Activated CD8-positive, alpha-beta memory T cell treated with anti-CD3 and anti-CD28 coated beads, Interleukin-2, amount 50 U/mL, for 1 hour (primary cell): ENCODE data around the gene SMCO2.

ENCODE experiments used
- DNase-seq: peaks from one replicate; pipeline ENCODE4 v3.0.0-alpha.2; 2020; ENCODE audit errors: extremely low read depth

Gene SMCO2

DNA sequence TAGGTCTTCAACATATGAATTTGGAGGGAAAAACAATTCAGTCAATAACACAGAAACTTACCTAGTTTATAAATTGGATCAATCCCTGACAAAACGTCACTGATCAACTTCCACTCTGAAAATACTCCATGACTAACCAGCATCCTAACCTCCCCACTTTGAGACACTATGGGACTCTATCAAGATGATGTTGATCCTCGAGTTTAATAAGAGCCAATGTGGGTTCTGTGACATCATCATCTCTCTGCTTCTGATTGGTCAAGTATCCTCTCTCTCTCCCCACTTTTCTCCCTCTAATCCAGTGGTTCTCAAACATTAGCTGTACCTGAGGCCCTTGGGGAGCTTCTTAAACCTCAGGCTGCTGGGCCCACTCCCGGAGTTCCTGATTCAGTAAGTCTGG is at the start of gene SMCO2:
SMCO2 (plus strand) TSS at position 301 of the 400 bp plus-strand sequence. CDS start 23,896 bp downstream, outside the sequence.
- DNase-seq, result no peak

DNA sequence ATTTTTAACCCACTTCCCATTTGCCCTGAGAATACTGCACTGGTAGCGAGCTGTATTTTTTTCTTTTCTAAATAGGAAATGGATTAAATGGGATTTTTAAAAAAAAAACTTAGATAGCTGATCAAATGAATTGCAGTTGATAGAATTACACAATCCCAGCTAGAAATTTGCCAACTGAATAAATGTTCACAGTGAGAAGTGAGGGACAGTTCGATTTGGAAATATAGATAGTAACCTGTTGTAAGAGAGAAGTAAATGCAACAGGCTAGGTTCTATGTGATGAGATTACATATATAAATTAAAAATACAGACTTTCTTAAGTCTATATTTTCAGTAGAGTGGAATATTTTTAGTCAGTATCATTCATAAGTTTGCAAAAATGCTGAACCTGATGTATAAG is 48.1 kb upstream of the SMCO2 start:
- no peak for DNase-seq

DNA sequence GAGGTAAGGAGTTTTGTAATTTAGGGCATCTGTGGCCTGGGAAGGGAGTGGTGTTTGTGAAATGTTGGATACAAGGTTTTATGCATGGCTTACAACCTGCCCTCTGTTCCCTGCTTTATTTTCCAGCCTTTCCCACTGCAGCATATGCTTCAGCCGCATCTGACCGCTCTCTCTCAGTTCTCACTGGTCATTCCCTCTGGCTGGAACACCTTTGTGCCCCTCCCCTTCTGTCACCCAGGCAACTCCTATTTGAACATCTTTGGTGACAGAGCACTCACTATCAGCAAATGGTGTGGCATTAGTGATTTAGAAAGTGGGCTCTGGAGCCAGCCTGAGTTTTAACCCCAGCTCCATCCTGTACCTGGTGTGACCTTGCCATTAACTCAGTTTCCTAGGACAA is 47.5 kb upstream of the SMCO2 start:
- DNase-seq, result no peak

DNA sequence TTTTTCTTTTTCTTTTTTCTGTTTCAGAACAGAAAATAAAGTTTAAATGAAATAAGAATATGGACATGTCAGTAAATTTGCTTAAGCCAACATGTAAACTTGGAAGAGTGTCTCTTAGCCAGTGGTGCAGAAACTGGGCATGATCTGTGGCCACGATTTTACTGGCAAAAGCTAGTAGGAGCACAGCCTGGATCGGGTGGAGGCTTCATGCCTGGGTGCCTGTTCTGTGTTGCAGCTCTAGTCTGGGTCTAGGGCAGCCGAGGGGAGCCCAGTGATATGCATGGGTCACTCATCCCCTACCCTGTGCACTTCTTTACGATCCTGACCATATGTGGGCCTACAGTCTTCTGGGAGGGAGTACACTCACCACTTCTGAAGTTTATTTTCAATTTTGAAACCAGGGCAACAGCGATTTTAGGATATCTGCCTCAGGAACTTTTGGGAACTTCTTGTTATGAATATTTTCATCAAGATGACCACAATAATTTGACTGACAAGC is 45.6 kb upstream of the SMCO2 start:
- DNase-seq, result no peak

DNA sequence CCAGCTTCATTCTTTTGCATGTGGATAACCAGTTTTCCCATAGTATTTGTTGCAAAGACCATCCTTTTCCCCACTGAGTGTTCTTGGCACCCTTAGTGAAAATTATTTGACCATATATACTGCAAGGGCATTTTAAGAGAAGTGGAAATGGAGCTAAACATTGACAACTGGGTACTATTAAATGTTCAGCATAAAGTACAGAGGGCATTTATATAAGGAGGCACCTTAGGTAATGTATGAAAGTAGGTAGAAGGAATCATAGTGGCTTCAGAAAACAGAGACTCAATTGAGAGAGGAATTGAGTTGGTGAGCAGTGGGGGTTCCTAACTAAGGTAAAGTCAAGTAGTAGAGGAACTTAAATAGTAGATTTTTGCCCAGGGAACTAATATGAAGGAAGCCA is 34.5 kb upstream of the SMCO2 start:
- DNase-seq, result no peak

DNA sequence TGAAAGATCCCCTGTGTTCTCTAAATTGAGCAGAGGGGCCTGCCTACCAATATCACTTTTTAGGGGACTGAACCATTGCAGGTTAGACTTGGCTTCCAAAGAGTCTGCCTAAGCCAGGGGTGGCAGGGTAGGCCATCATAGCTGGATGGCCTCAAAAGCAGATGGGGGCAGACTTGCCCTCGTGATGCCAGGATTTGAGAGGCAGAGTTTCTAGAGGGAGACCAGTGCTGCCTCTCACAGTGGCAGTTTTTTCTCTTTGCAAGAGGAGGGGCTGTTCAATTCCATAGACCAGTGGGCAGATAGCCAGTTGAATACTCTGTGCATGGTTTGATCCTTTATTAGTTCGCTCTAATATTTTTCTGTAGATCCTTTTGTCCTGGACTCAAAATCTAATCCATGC is 23.8 kb upstream of the SMCO2 start:
- no peak for DNase-seq

DNA sequence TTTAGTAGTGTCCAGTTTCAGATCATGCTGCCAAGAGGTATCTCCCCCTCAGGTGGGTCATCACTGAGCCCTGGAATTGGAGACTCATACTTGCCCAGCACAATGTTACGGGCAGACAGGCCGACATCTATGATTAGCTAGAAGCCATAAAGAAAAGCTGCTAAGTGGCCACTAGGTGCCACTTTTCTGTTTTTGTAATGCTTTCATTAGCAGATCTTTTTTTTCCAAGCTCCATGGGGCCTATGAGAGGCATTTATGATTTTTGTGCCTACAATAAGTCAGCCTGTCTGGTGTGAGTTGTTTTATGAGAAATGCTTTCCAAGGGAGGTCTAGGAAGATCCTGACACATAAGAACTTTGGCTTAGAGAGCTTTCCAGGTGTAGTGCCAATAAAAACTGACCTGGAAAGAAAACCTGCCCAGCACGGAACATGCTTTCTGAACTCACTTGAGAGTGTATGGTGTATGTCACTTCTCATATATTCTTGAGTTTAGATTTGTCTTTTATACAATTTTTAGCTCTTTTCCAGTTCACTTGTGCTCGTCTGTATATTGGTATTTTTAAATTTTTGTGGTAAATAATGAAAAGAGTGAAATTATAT is 21.8 kb upstream of the SMCO2 start:
- no peak for DNase-seq

DNA sequence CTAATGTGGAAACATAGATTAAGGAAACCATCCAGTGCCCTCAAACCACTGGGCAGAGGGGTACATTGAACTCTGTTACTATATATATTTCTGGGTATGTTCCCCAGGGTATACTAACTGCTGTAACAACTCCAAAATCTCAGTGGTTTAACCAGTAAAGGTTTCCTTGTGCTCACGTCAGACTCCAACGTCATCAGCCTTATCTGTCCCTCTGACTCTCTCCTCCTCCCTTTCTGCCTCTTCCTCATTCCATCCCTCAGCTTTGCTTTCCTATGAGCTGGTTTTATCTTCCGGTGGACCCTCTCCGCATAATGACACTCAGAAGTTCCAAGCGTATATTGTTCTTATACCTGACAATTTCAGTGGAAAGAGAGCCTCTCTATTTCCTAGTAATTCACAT is 21.2 kb upstream of the SMCO2 start:
- DNase-seq, result no peak

DNA sequence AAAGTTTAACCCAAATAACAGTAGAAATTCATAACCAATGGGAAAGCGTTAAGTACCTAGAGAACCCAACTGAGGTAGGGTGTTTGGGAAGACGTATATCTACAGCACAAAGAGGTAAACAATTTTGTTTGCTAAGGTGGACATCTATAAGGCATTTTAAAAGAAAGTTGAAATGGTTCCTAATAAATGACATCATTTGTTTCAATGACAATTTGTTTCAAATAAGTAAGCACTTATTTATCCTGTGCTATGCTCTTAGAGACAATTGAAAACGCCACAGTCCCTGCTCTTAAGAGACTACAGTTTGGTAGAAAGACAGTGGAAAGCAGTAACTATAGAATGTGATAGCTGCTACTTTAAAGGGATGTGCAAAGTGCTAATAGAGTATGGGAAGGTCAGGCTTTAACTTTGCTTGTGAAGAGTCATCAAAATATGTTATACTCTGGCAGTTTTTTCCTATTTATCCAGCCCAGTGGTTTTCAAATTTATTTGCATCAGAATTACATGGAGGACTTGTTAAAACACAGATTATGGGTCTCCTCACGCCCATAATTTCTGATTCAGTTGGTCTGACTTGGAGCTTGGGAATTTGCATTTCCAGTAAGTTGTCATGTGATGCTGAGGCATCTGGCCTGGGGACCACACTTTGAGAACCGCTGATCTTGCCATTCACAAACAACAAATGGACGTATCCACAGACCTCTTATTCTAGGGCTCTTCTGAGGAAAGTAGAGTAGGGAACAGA is 19.6 kb upstream of the SMCO2 start:
- no peak for DNase-seq

- no peak for DNase-seq
These were observed 18.7 kb upstream of the SMCO2 start for GRCh38 chr12:27427824-27428223.

DNA sequence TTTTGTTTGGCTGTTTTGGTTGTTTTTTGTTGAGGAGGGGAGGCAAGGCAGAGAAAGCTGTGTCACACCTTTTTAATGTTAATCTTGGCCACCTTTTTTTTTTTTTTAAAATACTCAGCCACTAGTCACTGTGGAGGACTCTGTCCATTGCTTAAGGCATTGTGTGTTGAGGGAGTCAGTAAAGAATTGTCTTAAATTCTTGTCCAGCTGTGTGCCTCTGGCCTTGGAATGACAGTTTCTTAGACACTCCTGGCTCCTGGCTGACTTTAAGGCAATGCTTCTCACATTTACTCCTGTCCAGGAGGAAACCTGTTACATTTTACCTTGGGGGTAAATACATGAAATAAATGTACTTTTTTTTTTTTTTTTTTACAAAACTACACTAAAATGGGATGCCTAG is 18.1 kb upstream of the SMCO2 start:
- no peak for DNase-seq

- no peak for DNase-seq
These were observed 16.9 kb upstream of the SMCO2 start for GRCh38 chr12:27429606-27430005.

DNA sequence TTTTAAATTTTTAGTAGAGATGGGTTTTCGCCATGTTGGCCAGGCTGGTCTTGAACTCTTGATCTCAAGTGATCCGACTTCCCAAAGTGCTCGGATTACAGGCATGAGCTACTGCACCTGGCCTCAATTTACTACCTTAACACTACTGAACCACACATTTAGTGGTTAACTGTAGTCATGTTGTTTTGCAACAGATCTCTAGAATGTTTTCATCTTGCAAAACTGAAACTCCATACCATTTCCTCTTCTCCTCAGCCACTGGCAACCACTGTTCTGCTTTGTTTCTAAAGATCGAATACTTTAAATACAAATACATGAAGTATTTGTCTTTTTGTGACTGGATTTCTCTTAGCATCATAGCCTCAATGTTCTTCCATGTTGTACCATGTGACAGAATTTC is 15.4 kb upstream of the SMCO2 start:
- DNase-seq, result no peak

- no peak for DNase-seq
These were observed 11.6 kb upstream of the SMCO2 start for GRCh38 chr12:27434673-27435565.

GRCh38 chr12:27436029-27436428 is 10.5 kb upstream of the SMCO2 start:
- DNase-seq, result no peak

- no peak for DNase-seq
These were observed 9.8 kb upstream of the SMCO2 start for GRCh38 chr12:27436768-27437167.

DNA sequence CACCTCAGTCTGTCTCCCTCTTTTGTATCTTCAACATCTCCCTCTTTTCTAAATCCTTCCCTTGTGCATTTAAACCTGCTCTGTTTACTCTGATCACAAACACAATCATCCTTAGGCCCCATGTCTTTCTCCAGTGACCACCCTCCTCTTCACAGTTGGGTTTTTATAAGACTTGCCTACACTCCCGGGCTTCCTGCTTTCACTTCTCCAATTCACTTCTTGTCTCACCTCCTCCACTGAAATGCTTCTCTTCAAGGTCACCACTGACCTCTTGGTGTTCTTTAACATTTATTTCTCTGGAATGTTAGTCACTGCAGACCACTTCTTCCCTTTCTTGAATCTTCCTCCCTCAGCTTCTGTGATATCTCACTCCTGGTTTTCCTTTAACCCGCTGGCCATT is 8.7 kb upstream of the SMCO2 start:
- DNase-seq, result no peak

DNA sequence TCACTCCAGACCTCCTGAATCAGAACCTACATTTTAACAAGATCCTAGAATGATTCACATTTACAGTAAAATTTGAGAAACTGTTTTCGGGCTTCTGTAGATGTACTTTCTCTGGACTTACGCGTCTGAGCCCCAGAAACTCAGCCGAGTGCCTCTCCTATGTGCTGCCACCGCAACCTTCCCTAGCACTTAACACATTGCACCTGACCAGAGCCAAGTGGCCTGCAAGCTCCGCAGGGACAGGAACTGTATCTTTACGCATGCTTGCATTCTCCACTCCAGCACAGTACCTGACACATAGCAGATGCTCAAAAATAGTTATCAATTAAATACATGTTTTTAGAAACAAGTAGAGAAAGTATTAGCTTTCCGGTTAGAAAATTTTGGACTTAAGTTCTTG is 1.2 kb downstream of the SMCO2 start:
- no peak for DNase-seq

DNA sequence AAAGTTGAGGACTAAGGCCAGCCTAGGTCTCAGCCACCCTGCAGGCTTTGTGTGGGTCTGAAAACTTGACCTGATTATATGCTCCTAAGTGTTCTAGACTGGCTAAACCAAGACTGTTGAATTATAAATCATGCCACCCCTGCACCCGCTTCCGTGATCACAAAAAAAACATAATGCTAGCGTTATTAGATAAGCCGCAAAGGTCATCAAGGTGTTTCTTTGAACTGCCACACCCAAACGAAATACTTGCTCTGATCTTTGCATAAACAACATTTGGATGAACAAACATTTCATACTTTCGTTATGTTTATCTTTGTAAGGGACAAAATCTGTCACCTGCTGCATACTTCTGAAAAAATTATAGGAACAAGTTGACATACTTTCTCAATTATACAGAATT is 2.5 kb downstream of the SMCO2 start:
- DNase-seq, result no peak

- no peak for DNase-seq
These were observed 3.5 kb downstream of the SMCO2 start for GRCh38 chr12:27449893-27450534.

DNA sequence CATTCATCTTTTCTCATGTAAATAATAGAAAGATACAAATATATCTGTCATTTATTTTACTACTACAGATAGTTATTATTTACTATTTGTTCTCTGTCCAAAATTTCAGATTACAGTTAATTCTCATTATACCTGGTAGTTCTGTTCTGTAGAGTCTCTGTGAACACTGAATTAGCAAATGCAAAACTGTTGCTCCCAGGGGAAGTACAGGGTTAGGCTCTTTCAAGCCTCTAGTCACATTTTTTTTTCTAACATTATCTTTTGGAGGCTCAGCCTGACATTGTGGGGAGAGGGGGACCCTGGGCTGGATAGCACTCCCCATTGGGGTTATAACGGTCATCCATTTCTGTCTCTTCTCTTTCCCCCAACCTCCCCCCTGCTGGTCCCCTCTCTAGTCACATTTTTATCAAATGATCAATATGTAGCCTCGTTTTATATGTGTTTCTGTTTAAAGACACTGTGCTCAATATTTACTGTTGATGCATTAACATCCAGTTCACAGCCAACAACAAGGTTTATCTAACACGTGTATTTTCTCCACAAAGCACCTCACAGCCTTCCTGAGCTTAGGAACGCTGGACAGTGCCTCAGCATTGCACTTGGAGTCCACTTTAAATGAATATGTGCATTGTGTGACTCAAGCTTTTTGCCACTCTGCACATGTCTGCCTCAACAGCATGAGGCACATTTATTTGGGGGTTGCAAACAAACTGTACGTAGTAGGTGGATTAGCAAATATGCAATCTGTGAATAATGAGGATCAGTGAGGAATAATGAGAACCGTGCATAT is 4.7 kb downstream of the SMCO2 start:
- DNase-seq, result no peak
